ENCODE results near the gene CYP4F8.

GRCh38 chr19:15663247-15663646, 48.2 kb downstream of the CYP4F8 start:
- TF ChIP-seq, protein P1, sequence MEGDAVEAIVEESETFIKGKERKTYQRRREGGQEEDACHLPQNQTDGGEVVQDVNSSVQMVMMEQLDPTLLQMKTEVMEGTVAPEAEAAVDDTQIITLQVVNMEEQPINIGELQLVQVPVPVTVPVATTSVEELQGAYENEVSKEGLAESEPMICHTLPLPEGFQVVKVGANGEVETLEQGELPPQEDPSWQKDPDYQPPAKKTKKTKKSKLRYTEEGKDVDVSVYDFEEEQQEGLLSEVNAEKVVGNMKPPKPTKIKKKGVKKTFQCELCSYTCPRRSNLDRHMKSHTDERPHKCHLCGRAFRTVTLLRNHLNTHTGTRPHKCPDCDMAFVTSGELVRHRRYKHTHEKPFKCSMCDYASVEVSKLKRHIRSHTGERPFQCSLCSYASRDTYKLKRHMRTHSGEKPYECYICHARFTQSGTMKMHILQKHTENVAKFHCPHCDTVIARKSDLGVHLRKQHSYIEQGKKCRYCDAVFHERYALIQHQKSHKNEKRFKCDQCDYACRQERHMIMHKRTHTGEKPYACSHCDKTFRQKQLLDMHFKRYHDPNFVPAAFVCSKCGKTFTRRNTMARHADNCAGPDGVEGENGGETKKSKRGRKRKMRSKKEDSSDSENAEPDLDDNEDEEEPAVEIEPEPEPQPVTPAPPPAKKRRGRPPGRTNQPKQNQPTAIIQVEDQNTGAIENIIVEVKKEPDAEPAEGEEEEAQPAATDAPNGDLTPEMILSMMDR (IDR thresholded peaks at IDR 0.05): no peak
- no peak for TF ChIP-seq EZH2 (IDR thresholded peaks at IDR 0.05)

All from neural progenitor cell (in vitro differentiated cells).